GM19468 (cell line): Measurements from ENCODE around the gene RNF220.
"Not testable (repeated sequence)": the region's sequence is repeated elsewhere in the genome, so short reads cannot be mapped to it uniquely, and the experiment has no call there.

Experiments used
- ATAC-seq: cut with Tn5 transposase; IDR thresholded peaks from one replicate; pipeline ENCODE4 v1.9.1; 2021; ENCODE audit warnings: mild to moderate bottlenecking, moderate library complexity, moderate number of reproducible peaks; ENCODE audit not compliant: unreplicated experiment; ENCODE audit errors: extremely low read depth

RNF220 gene

GRCh38 chr1:44685218-44685617 is 280.2 kb downstream of the RNF220 start:
- ATAC-seq, result no peak

- ATAC-seq, result no peak
Measured at GRCh38 chr1:44685881-44686280, 280.8 kb downstream of the RNF220 start.

DNA sequence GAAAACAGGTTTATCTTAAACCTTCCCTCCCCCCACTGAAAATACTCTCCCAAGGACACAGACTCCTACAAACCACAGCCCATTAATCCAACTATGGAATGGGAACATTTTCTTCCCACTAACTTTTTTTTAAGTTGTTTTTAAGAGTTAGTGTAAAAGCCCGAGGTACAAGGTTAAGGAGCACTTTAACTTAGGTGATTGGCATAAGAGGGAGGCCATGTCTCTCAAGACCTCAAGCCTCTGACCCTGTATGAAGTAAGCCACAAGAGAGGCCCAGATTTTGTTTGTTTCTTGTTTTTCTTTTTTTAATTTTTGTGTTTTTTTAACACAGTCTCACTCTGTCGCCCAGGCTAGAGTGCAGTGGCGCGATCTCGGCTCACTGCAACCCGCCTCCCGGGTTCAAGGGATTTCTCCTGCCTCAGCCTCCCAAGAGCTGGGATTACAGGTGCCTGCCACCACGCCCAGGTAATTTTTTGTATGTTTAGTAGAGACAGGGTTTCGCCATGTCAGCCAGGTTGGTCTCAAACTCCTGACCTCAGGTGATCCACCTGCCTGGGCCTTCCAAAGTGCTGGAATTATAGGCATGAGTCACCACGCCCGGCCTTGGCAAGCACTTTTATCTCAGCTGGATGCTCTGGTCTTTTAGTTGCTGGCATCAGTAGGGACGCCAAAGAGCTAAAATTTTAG is 283.8 kb downstream of the RNF220 start:
- ATAC-seq, result no peak

DNA sequence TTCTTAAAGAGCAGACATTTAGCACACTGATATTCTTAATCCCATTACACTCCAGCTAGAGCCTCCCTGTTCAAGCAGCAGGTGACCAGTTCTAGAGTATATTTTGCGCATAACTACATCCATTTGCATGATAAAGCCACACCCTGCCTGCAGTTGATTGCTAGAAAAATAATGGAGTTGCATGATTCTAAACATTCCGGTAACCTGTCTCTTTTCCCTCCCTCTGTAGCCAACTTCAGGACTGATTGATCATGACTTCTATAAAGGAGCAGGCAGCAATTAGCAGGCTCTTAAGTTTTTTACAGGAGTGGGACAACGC is 284.4 kb downstream of the RNF220 start:
- ATAC-seq, result no peak

- no peak for ATAC-seq
Measured at GRCh38 chr1:44693159-44693558, 288.1 kb downstream of the RNF220 start.

DNA sequence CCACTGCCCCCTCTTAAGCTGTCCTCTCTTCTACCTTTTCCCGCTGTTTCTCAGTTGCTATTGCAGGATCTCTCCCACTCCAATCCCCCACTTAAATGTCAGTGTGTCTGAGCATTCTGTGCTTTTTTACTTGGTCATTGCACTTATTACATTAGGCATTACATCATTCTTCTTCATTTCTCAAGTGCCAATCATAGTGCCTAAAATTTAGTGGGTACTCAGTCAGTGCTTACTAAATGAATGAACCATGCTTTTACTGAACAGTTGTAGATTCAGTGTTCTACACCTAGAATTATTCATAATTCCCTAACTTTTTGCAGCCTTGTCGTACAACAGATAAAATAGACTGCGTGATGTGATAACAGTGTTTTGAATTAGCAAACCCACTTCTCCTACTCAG is 288.8 kb downstream of the RNF220 start:
- no peak for ATAC-seq

DNA sequence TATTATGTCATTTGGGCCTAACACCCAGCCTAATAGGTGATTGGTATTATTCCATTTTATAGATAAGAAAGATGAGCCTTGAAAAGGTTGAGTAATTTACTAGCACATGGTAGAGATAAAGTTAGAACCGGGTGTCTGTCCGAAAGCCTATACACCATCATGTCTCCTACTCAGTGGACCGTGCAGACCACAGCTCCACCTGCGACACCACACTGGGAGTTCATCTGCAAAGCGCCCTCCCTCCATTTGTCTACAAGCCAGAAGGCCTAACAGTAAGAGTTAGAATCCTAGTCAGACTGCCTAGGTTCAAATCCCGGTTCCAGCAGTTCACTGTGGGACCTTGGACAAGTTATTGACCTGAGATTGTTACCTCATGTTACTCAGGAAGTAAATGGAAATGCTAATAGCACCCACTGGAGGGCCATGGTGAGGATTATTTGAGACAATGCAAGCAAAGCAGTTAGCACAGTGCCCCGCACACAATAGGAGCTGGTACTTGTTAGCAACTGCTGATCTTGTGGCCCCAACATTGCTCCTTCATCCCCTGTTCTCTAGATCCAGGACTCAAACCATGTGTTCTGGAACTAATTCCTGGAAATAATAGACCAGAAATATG is 289.9 kb downstream of the RNF220 start:
- ATAC-seq, result no peak

GRCh38 chr1:44695671-44696070 is 290.6 kb downstream of the RNF220 start:
- ATAC-seq, result no peak

DNA sequence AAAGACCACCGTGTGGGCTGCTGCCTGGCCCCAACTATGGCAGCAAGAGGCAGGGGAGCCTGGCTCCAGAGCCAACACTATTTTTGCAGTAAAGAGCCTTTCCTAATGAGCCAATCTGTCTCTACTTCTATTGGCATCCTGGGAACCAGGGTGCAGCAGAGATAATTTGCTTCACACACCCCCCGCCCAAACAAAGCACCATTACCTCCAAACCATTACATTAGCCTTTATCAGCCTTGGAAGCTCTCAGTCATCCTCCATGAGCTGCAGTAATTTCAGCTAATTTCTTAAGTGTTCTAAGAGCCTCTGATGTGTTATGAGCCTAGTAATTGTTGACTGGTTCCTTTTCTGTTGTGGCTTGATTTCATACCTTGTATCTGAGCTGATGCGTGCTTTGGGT is 291.0 kb downstream of the RNF220 start:
- no peak for ATAC-seq

DNA sequence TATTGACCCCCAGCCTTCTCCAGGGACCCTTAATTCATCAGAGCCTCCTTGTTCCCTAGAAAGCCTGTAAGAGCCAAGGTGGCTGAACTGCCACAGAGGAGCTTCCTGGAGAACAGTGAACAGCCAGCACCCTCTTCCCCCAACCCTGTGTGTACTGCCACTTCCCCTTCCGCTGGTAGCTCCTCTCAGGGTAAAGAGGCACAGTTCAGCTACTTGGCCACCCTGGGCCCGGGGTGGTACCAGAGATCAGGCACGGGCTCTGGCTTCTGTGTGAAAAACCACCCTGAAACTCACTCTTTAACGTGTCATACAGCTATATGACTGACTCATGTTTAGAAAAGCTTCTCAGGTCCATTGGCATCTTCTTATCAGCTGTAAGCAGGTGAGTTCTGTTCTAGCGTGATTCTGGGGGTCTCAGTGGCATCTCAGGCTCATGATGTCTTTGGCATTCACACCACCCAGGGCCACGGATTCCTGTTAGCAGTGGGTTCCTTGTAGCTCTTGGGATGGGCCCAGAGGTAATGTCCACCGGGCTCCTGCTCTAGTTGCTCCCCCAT is 291.8 kb downstream of the RNF220 start:
- no peak for ATAC-seq

DNA sequence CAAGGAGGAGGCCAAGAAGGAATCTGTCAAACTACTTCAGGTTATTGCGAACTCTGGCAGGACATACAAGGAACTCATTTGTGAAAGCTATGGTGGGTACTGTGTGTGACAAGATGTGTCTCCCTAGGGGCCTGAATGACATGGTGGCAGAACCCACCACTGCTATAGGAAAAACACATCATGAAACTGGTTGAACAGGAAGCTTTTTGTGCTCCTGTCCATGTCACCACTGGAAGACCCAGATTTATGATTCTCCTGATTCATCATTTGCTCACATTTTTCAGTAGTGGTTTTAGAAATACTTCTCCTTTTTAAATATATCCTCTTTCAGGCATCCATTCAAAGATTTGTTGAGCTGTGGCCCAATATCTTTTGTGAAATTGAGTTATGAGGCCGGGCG is 293.1 kb downstream of the RNF220 start:
- no peak for ATAC-seq

DNA sequence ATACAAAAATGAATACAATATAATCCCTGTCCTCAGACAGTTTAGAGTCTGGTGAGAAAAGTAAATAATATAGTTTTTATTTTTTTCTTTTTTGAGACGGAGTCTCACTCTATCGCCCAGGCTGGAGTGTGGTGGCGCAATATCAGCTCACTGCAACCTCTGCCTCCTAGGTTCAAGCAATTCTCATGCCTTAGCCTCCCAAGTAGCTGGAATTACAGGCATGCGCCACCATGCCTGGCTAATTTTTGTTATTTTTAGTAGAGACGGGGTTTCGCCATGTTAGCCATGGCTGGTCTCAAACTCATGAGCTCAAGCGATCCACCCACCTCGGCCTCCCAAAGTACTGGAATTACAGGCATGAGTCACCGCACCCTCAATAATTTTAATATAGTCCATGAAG is 294.3 kb downstream of the RNF220 start:
- ATAC-seq, result not testable (repeated sequence)

GRCh38 chr1:44700573-44700972 is 295.5 kb downstream of the RNF220 start:
- no peak for ATAC-seq

DNA sequence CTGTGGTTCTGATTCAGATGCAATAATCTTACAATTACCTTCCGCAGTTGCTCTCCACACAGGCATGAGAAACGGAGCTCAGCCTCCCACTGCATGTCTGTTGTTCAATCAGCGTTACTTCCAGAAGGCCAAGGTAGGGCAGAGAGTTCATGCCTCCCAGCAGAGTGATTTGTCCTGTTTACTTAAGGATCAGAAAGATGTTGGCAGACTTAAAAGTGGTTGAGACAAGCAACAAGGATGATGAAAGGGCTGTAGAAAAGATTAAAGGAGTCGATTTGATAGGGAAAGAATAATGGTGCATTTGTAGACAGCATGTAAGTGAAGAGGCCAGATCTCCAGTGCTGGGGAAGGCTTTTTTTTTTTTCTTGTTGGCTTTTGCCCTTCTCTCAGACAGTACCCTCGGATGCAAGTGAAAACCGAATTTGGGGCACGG is 296.1 kb downstream of the RNF220 start:
- ATAC-seq, result no peak
